ENCODE results near the gene SLC30A2. TPM values are rescaled to one million over a fixed set of nuclear protein-coding genes. Genes with fewer than 3 reads are reported as not detected.
"Not testable (repeated sequence)": the region's sequence is repeated elsewhere in the genome, so short reads cannot be mapped to it uniquely, and the experiment has no call there.

The SLC30A2 gene
- total RNA-seq, result 0.33 TPM

GRCh38 chr1:26045722-26046245, at the start of gene SLC30A2:
SLC30A2 (minus strand) TSS chr1:26046118; CDS start chr1:26045896, 222 bp downstream.
- peak; percentile 43 for ATAC-seq
- DNase-seq (ENCODE audit: low spot score), result no peak

- peak; percentile 61 for ATAC-seq
- DNase-seq (ENCODE audit: low spot score), result no peak
These were observed 48.9 kb upstream of the SLC30A2 start for GRCh38 chr1:26094677-26095383.

- no peak for DNase-seq (ENCODE audit: low spot score)
- ATAC-seq, result no peak
These were observed 48.3 kb upstream of the SLC30A2 start for GRCh38 chr1:26094076-26094669.

GRCh38 chr1:26093569-26093968, 47.7 kb upstream of the SLC30A2 start:
- ATAC-seq; DNase-seq (ENCODE audit: low spot score): not testable (repeated sequence)

- DNase-seq (ENCODE audit: low spot score) (no peak), ATAC-seq (no peak)
These were observed 46.5 kb upstream of the SLC30A2 start for GRCh38 chr1:26092422-26092821.

- no peak for ATAC-seq
These were observed 45.0 kb upstream of the SLC30A2 start for GRCh38 chr1:26090893-26091292.

GRCh38 chr1:26089125-26089524, 43.2 kb upstream of the SLC30A2 start:
- ATAC-seq (no peak), DNase-seq (ENCODE audit: low spot score) (no peak)

More at GRCh38 chr1:26090893-26091292, 45.0 kb upstream of the SLC30A2 start:
- DNase-seq (ENCODE audit: low spot score), result no peak

- no peak for ATAC-seq
- DNase-seq (ENCODE audit: low spot score), result no peak
These were observed 38.9 kb upstream of the SLC30A2 start for GRCh38 chr1:26084844-26085243.

GRCh38 chr1:26084091-26084561, 38.2 kb upstream of the SLC30A2 start:
- no peak for ATAC-seq
- no peak for DNase-seq (ENCODE audit: low spot score)

GRCh38 chr1:26083208-26083607, 37.3 kb upstream of the SLC30A2 start:
- DNase-seq (ENCODE audit: low spot score) (no peak), ATAC-seq (no peak)

- DNase-seq (ENCODE audit: low spot score) (no peak), ATAC-seq (no peak)
These were observed 36.1 kb upstream of the SLC30A2 start for GRCh38 chr1:26082020-26082350.

- no peak for ATAC-seq
- DNase-seq (ENCODE audit: low spot score), result no peak
These were observed 35.5 kb upstream of the SLC30A2 start for GRCh38 chr1:26081267-26082019.

GRCh38 chr1:26079960-26080814, 34.3 kb upstream of the SLC30A2 start:
- DNase-seq (ENCODE audit: low spot score), result no peak
- ATAC-seq, result no peak

- DNase-seq (ENCODE audit: low spot score) (no peak), ATAC-seq (no peak)
These were observed 33.3 kb upstream of the SLC30A2 start for GRCh38 chr1:26079178-26079563.

GRCh38 chr1:26078286-26079177, 32.6 kb upstream of the SLC30A2 start:
- DNase-seq (ENCODE audit: low spot score) (no peak), ATAC-seq (no peak)

GRCh38 chr1:26077524-26077923, 31.6 kb upstream of the SLC30A2 start:
- DNase-seq (ENCODE audit: low spot score) (no peak), ATAC-seq (no peak)

- peak; percentile 81 for ATAC-seq
- DNase-seq (ENCODE audit: low spot score), result peak; percentile 75
These were observed 29.7 kb upstream of the SLC30A2 start for GRCh38 chr1:26075421-26076144.

- DNase-seq (ENCODE audit: low spot score) (peak; percentile 91), ATAC-seq (peak; percentile 91)
These were observed 26.4 kb upstream of the SLC30A2 start for GRCh38 chr1:26072305-26072704.

- ATAC-seq (no peak), DNase-seq (ENCODE audit: low spot score) (no peak)
These were observed 25.0 kb upstream of the SLC30A2 start for GRCh38 chr1:26070963-26071342.
